ENCODE measurements around the gene LNPEP.
A peak's percentile ranks its signal among the peaks of the same experiment; 100 is the strongest.

Gene LNPEP

GRCh38 chr5:96952118-96952750 lies 16.4 kb downstream of the LNPEP start:
- no peak overlapping the region for H3K4me3 ChIP-seq (ENCODE audit: low read length)

GRCh38 chr5:96952974-96953730 lies 17.3 kb downstream of the LNPEP start:
- no peak overlapping the region for H3K4me3 ChIP-seq (ENCODE audit: low read length)
- DNase-seq (ENCODE audit: low read depth, low spot score), result no peak

More at GRCh38 chr5:96952118-96952750, 16.4 kb downstream of the LNPEP start:
- no peak for DNase-seq (ENCODE audit: low read depth, low spot score)

- H3K4me3 ChIP-seq (ENCODE audit: low read length), result no peak overlapping the region
- no peak for DNase-seq (ENCODE audit: low read depth, low spot score)
Measured at GRCh38 chr5:96957254-96958049, 21.6 kb downstream of the LNPEP start.

DNA sequence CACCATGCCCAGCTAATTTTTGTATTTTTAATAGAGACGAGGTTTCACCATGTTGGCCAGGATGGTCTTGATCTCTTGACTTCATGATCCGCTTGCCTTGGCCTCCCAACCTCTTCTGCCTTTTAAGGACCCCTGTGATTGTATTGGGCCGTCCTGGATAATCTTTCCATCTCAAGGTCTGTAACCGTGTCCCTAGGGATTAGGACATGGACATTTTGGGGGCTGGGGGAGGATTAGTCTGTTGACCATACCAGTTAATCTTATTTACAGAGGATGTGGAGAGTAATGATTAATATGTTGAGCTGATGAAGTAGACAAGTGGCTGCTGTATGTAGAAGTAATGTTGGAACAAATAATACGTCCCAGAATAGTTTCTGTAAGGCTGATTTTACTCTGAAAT lies 23.1 kb downstream of the LNPEP start:
- DNase-seq (ENCODE audit: low read depth, low spot score), result no peak
- no peak overlapping the region for H3K4me3 ChIP-seq (ENCODE audit: low read length)

DNA sequence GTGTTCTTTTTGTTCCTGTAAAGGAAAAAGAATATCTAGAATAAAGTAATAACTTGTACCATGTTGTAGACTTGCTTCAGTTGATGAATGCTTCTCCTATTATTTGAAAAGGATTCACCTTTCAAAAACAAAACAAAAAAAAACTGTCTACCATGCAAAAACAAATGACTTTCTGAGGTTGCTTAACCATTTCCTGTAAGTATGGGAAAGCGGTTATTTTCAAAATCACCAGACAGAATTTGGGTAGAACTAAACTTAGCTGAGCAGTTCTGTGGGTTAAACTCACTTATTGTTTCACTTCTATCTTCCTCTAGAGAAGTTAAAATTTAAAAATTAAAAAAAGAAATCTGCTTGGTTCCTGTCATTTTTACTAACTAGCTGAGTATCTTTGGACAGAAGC lies 25.2 kb downstream of the LNPEP start:
- H3K4me3 ChIP-seq (ENCODE audit: low read length), result peak overlapping the region; percentile 45

GRCh38 chr5:96962540-96962991 lies 26.7 kb downstream of the LNPEP start:
- peak; percentile 74 for DNase-seq (ENCODE audit: low read depth, low spot score)
- H3K4me3 ChIP-seq (ENCODE audit: low read length), result peak overlapping the region; percentile 45

More for the DNA sequence above, 25.2 kb downstream of the LNPEP start:
- peak; percentile 91 for DNase-seq (ENCODE audit: low read depth, low spot score)

GRCh38 chr5:96963267-96963666 lies 27.4 kb downstream of the LNPEP start:
- DNase-seq (ENCODE audit: low read depth, low spot score), result peak; percentile 52
- H3K4me3 ChIP-seq (ENCODE audit: low read length), result peak overlapping the region; percentile 45

GRCh38 chr5:96966801-96967200 lies 30.9 kb downstream of the LNPEP start:
- DNase-seq (ENCODE audit: low read depth, low spot score), result no peak
- H3K4me3 ChIP-seq (ENCODE audit: low read length), result no peak overlapping the region

DNA sequence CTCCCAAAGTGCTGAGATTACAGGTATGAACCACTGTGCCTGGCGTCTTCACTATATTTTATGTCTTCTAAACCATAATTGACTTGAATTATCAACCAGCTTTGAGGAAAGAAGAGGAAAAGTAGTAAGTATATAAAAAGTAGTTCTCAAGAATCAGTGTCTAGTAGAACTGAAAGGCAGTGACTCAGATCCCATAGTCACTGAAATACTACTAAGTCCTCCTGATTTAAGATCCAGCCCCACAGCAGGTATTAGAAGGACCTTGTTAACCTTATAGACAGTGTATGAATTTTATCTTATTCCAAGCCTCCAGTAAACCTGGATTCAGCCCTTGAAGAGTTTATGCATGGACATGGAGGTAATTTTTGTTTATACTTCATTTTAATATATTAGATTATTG lies 31.5 kb downstream of the LNPEP start:
- H3K4me3 ChIP-seq (ENCODE audit: low read length), result no peak overlapping the region
- DNase-seq (ENCODE audit: low read depth, low spot score), result no peak

GRCh38 chr5:96968074-96968473 lies 32.2 kb downstream of the LNPEP start:
- DNase-seq (ENCODE audit: low read depth, low spot score), result no peak
- no peak overlapping the region for H3K4me3 ChIP-seq (ENCODE audit: low read length)

- H3K4me3 ChIP-seq (ENCODE audit: low read length), result no peak overlapping the region
- no peak for DNase-seq (ENCODE audit: low read depth, low spot score)
Measured at GRCh38 chr5:96968614-96969013, 32.7 kb downstream of the LNPEP start.

- no peak overlapping the region for H3K4me3 ChIP-seq (ENCODE audit: low read length)
- DNase-seq (ENCODE audit: low read depth, low spot score), result no peak
Measured at GRCh38 chr5:96969366-96969765, 33.5 kb downstream of the LNPEP start.

DNA sequence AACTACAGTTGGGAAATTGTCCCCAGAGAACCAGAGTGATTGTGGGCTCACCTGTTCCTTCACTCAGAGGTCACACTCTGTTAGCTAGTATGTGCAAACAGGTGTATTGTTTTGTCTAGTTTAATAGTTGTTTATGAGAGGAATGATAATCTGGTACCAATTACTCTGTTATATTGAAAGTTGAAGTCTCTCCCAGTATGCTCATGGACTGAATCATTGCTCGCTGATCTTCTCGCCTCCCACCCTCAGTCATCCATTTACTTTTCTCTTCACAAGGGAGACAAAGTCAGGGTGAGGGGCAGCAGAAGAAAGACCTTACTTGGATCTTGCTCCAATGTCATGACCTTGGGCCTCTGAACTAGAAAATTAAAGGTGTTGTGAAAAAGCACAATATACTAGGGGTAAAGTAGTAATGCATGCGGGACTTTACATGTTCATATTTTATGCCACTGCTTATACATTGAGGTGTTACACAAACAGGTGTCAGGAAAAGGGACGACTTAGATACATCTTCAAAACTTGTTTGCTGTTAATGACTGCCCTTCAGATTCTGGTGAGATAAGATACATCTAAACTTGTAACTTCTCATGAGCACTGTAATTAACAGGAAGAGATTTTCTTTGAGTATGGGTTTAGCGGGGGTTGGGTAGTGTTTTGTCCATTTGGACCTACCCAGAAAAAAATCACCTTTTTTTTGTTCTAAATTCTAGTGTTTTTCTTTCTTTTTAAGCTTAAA lies 36.9 kb downstream of the LNPEP start:
- no peak overlapping the region for H3K4me3 ChIP-seq (ENCODE audit: low read length)
- peak; percentile 57 for DNase-seq (ENCODE audit: low read depth, low spot score)

DNA sequence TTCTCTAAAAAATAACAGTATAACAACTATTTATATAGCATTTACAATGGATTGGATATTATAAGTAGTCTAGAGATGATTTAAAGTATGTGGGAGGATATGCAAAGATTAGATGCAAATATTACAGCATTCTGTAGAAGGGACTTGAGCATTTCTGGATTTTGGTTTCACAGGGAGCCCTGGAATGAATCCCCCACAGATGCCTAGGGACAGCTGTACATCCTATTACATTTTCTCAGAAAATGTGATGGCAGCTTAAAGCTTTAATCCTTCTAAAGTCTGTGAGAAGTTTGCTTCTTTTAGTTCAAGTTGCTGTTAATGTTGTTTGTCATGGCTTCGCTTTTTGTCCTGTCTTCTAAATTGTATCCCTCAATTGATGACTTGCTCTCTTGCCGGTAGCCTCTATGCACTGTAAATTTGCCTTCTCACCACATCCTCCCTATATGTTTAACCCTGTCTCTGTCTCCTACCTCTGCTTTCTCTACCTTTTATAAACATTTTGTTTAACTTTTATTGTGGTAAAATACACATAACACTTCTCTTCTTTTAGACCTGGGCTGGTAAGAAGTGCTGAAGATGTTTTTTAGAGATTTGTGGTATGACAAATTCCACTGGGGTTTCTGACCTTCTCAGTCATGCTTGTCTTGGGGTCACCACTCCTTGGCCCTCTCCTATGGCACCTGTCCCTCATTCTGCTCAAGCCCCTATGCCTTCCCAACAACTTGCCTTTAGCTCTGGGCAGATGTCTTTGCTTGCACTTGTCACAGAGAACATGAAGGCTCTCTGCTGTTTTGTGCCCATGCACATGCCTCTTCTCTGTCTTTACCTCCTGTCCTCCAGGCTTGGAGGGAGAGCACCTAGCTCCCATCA lies 37.9 kb downstream of the LNPEP start:
- DNase-seq (ENCODE audit: low read depth, low spot score), result peak; percentile 57
- H3K4me3 ChIP-seq (ENCODE audit: low read length), result no peak overlapping the region

GRCh38 chr5:96975656-96976055 lies 39.8 kb downstream of the LNPEP start:
- H3K4me3 ChIP-seq (ENCODE audit: low read length), result no peak overlapping the region
- no peak for DNase-seq (ENCODE audit: low read depth, low spot score)

- H3K4me3 ChIP-seq (ENCODE audit: low read length), result no peak overlapping the region
- DNase-seq (ENCODE audit: low read depth, low spot score), result no peak
Measured at GRCh38 chr5:96977228-96977627, 41.3 kb downstream of the LNPEP start.

GRCh38 chr5:96978812-96979449 lies 43.1 kb downstream of the LNPEP start:
- DNase-seq (ENCODE audit: low read depth, low spot score), result no peak
- no peak overlapping the region for H3K4me3 ChIP-seq (ENCODE audit: low read length)
